GM21717 (cell line): ENCODE measurements around the gene SEL1L.
A peak's percentile ranks its signal among the peaks of the same experiment; 100 is the strongest.
"Not testable (repeated sequence)": the region's sequence is repeated elsewhere in the genome, so short reads cannot be mapped to it uniquely, and the experiment has no call there.

Source experiments
- ATAC-seq: cut with Tn5 transposase; IDR thresholded peaks from one replicate; pipeline ENCODE4 v1.9.1; 2021; ENCODE audit warnings: mild to moderate bottlenecking, moderate library complexity; ENCODE audit not compliant: unreplicated experiment

Gene SEL1L

DNA sequence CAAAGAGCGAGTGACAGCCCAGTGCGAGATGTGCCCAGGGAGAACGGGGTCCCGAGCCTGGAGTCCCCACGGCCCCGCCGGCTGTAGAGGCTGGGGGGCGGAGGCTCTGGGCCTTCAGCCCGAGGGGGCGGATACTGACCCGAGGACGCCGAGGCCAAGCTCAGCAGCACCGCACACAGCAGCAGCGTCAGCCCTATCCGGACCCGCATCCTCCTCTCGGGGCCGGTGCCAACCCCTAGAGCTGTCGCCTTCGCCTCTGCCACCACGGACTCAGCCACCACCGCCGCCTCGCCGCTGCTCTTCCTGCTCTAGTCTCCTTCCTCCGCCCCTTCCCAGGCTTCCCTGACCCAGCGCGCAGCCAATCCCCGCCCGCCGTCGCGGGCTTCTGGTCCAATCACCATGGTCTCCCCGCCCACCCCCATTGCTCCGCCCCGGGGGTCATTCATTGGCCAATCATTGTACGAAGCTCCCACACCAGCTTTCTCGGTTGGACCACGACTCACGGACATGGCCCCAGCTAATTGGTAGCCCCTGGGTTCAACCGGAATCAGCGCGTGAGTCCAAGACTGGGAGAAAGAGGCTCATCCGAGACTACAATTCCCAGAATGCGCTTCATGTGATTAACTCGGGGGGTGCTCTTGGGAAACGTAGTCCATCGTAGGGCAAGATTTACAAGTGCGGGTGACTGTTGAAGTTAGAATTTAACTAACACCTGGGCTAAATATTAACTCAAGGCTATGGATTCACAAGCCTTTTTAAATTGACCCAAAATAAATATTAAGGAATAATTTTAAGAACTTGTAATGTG lies at the start of gene SEL1L:
Gene SEL1L (minus strand): TSS at position 318 of the 808 bp plus-strand sequence. CDS start 109 bp downstream, at position 209.
- peak; percentile 95 for ATAC-seq

DNA sequence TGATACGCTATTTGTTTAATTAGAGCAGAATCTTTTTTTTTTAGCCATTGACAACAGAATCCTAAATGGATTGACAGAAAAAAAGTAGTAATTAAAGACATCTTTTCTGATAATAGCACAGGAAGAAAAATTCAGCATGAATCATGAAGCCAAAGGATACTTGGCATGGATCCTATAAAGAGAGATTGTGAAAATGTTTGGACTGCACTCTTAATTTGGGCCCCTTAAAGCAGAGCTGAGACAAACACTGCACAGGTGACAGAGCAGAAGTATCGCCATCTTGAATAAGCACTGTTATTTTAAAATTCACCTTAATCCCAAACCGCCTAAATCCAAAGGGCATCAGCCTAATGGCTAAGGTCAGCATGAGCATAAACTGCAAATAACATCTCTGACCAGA lies 48.8 kb upstream of the SEL1L start:
- no peak for ATAC-seq

DNA sequence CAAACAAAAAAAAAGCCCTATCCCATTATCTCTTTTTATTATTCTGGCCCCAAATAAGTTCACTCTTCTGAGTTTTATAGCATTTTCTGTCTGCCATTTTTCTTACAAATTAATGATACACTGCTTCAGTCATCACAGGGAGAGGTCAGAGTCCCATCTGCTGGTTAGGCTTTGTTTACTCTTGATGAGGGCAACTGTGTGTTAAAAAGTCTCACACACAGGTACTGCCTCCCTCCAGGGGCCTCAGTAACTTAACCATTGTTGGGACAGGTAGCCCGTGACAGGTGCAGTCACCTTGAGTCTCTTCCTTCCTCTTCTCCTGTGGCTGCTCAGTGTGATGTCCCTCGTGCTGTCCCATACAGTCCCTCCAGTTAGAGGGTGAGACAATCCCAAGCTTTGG lies 45.5 kb upstream of the SEL1L start:
- ATAC-seq: no peak

DNA sequence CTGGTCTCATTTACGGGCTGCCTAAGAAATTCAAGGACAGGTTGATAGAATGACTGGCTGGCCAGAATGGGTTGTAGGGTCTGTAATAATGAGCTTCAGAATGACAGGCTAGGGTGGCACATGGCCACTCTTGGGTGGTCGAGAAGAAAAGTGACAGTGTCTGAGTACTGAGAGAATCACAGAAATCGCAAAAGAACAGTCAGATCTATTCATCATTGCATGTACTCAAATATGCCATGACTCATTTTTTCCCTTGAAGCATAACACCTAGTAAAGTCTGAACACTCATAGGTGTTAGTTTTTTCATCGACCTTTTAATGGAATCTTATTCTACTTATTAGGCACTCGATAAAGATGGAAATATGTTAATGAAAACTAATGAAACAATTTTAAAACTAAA lies 37.8 kb upstream of the SEL1L start:
- ATAC-seq: no peak

DNA sequence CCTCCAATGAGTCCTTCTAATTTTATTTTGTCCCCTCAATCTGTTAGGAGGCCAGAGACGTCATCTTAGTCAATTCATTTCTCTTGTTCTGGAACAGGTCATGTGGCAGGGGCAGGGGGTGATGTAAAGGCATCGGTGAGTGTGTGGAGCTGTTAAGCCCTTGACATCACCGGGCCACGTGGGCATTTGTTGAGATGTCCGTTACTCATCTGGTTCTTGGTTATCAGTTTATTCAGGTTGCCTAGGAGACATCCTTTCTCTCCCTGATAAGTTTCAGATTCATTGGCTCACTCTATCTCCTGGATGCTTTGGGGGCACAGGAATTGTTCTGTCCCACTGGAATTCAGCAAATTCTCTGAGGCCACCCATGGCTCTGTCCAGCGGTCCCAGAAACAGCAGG lies 33.6 kb upstream of the SEL1L start:
- no peak for ATAC-seq

DNA sequence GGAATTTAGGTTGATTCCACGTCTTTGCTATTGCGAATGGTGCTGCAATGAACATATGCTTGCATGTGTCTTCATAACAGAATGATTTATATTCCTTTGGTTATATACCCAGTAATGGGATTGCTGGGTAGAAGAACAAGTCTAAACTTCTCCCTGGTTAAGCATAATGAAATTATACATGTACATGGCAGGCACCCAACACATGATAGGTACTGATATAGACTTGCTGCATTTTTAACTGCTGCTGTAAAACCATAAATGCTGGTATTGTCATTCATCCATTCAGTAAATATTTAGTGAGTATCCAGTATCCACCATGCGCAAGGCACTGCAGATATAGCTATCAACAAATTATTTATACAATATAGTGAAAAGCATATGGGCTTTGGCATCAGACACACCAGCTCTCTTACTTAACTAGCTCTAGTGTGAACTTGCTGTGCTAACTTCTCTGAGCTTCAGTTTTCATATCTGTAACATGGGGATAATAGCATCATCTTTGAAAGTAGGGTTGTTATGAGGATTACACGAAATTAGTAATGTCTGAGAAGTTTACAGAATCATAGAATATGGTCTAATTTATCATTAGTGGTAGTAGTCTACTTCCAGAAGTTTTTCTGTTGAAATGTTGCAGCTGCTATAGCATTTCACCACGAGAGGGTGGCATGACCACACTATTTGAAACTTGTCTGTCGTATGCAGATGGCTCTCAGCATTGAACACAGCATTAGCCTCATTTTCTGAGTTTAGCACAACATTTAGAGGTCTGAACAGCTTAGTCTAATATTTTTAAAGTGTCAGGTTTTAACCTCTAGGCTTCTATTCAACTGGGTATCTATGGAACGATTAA lies 32.0 kb upstream of the SEL1L start:
- peak; percentile 79 for ATAC-seq

DNA sequence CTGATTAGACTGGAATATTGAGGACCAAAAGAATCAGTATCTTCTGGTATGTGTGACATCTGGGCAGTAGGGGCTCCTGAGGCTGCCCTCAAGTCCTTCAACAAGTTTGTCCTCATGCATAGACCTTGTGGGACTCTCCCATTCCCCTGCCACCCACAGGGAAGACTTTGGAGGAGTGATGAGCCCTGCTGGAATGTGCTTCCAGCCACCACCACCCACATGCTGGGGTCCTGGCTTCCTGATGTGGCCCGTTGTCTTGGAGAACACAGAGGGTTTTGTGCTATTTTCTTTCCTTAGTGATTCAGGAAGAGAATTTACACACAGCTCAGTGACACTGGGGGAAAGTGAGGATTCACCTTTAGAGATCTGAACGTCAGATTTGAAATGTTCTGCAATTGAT lies 29.2 kb upstream of the SEL1L start:
- no peak for ATAC-seq

DNA sequence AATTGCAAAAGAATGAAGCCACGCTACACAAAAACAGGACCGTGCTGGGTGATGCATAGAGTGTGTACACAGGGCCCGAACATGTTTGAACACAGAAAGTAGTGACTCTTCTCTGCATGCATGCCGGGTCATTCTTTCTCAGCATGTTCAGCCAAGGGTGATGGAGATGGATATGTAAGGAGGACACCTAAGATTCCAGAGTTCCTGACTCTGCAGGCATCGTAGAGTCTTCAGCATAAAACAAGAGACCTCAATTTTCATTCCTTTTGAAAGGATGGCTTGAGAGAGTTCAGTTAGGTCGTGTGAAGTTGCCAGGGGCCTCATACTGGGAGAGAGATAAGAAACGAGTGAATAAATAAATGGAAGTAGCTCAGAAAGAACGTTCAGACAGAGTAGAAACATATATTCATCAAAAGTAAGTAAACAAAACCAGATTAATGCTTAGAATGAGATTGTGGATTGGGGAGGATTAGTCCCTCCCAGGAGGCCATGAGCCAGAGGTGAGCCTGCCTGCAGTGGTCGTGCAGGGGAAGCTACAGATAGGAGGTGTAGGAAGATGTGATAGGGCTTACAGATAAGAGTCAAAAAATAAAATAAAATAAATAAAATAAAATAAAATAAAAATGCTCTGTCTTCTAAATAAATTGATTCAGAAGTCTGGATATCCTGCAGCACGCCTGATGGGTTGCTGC lies 27.6 kb upstream of the SEL1L start:
- ATAC-seq: no peak

DNA sequence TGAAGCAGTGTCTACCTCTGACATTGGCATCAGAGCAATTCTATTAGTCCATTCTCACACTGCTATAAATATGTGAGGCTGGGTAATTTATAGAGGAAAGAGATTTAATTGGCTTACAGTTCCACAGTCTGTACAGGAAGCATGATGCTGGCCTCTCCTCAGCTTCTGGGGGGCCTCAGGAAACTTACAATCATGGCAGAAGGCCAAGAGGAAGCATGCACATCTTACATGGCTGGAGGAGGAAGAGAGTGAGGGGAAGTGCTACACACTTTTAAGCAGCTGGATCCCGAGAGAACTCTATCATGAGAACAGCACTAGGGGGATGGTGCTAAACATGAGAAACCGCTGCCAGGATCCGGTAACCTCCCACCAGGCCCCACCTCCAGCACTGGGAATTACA lies 25.7 kb upstream of the SEL1L start:
- ATAC-seq: no peak

DNA sequence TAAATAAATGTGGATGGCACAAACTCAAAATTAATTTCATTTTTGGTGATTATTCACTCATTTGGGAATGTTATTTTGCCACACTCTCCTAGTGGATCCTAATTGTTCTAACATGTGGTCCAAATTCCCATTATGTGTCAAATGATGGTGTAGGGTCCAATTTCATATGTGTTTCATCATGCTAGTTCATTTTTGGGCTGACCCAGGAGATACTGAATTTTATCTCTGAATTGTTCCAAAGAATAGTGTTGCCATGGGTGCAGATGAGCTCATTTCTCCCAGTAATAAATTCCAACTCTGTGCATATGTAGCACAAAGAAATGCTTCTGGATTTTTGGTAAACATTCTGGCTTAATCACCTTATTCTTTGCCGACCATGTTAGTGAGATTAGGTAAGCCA lies 23.5 kb upstream of the SEL1L start:
- no peak for ATAC-seq

DNA sequence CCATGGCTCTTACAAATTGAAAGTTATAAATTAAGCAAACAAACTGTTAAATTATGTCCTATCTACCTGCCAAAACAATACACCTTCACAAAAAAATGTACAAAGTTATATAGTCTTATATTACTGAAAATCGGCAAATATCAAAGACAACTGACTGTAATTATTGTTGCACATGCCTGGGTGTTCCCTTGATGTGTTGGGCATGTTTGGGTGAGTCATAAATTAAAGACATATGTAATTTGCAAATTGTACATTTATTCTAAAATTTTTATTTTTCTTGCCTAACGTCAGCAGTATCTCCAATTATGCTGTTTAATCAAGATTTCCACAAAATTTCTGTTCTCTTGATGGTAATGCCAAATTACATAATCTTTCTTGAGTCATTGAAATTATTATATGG lies 22.0 kb upstream of the SEL1L start:
- no peak for ATAC-seq

DNA sequence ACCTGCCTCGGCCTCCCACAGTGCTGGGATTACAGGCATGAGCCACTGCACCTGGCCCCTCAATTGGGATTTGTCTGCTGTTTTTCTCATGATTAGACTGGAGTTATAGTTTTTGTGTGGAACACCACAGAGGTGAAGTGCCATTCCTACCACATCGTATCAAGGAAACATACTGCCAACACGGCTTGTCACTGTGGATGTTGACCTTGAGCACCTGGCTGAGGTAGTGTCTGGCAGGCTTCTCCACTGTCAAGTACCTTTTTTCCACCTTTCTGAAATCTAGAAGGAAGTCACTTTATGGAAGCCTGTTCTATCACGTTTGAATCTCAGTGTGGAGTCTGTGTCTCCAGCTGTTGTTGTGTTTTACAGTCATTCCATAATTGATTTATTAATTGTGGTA lies 21.4 kb upstream of the SEL1L start:
- ATAC-seq: no peak

DNA sequence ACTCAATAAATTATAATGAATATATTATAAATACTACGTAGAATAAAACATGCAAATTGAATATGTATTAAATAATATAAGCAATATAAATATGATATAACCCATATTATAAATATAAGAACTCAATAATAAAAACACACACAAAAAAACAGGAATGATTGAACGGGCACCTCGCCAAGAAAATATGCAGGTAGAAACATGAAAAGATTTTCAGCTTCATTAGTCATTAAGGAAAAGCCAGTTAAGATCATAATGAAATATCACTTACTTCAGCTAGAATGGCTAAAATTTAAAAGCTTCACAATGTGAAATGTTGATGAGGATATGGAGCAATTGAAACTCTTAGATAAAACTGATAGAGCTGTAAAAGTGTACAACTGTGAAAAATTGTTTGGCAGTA lies 17.8 kb upstream of the SEL1L start:
- no peak for ATAC-seq

DNA sequence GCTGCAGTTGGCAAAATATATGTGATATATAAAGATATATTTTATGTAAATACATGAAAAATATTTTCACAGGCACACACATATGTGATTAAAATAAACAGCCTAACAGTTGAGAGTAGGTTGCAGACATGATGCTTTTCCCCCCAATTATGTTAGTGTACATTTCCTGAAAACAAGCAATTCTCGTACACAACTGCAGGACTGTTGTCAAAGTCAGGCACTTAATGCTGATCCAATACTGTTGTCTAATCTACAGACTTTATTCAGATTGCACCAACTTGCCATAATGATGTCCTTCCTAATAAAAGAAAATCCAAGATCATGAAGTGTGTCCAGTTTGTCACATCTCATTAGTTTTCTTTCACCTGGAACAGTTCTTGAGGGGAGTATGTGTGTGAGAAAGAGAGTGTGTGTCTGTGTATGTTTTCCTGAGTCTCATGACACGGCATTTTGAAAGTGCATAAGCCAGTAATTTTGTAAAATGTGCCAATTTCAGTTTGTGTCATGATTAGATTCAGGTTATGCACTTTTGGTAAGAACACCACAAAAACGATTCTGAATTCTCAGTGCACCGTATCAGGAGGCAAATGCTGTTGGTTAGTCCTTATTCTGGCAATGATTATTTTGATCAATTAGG lies 16.5 kb upstream of the SEL1L start:
- peak; percentile 93 for ATAC-seq

DNA sequence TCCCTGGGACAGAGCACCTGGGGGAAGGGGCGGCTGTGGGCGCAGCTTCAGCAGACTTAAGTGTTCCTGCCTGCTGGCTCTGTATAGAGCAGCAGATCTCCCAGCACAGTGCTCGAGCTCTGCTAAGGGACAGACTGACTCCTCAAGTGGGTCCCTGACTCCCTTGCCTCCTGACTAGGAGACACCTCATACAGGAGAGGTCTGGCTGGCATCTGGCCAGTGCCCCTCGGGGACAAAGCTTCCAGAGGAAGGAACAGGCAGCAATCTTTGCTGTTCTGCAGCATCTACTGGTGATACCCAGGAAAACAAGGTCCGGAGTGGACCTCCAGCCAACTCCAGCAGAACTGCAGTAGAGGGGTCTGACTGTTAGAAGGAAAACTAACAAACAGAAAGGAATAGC lies 7.6 kb upstream of the SEL1L start:
- not testable (repeated sequence) for ATAC-seq

DNA sequence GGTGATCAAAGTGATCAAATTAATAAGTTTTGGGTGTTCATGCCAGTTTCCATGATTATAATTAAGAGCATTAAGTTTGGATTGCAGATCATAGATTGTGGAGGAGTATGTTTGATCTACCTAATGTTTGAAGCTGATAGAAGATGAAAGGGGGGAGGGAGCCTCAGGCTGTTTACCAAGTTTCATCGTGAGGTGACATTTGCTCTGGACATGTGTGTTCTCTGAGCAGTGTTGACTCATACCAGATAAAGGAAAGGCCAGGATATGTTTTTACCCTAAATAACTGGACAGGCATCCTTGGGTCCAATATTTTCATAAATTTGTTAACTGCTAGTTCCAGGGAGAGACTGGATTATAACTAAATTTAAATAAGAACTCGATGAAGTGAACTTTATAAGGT lies 3.5 kb upstream of the SEL1L start:
- ATAC-seq: no peak

DNA sequence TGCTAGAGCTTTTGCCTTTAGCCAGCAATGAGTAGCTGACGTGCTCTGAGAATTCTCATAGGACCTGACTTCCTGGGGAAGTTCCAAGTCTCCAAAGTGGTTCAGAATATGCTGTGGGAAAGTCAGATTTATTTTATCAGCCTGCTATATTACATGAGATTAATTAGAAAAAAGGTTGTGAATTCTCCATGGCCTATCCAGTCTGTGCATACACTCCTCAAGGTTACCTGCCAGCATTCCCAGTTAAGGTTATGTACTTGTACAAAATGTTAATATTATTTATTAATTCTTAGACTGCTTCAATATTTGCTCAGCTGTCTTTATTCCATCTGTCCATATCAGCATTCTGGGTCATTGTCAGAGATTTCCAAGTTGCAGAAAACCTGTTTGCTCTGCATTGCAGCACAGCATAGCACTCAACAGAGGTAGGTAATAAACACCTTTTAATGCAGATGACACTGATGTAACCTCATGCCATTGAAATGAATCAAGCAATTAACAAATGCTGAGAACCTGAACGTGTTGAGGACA lies 2.7 kb upstream of the SEL1L start:
- ATAC-seq: no peak

DNA sequence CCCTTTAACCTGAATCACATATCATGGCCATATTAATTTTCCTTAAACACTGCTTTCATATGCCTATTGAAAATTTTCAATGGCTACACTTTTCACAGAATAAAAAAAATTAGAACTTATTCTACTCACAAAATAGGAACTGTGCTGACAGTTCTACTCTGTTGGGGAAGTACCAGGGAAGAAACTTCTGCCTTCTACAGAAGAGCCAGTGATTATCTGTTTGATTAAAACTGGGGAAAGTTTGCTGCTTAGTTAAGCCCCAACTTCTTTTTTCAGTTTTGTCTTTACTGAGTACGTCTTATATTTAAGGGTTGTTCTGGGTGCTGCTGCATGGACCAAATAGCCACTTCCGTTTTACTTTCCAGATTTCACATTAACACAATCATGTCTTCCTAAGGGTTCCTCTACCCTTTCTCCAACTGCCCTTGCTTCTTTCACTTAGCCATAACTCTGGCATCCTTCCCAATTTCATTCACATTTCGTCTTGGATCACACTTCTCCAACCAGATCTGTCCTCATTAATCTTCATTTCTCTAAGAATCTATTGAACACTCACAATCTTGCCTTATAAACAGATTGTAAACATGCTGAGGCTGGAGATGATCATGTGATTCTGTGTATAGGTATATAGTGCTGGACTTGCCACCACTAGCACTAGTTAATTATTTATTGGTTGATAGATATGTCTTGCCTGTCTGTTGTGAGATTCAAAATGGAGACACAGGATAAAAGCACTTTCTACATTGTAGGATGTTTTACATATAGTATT lies 1.9 kb upstream of the SEL1L start:
- peak; percentile 29 for ATAC-seq

DNA sequence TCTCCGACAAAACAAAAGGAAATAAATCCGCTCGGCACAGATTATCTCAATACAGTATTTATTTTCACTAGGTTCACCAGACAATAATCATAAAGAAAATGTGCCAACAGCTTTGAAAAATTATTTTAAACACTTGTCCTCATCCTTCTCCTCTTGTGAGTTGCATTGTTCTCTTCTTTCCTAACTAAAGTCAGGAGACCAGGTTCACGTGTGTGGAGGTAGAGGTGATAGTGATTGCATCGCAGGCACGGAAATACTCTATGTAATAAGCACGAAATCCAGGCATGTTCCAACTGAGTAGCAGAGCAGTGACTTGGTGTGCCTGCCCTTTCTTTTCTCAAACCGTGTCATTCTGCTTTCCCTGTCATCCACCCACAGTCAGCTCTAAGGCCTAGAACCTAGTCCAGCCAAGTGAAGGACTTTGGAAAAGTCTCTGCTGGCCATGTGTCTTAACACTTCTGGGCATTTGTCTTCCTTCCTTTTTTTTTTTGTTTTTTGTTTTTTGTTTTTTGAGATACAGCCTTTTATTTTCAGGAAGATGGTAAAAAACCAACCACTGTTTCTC lies 939 bp upstream of the SEL1L start:
- ATAC-seq: no peak

DNA sequence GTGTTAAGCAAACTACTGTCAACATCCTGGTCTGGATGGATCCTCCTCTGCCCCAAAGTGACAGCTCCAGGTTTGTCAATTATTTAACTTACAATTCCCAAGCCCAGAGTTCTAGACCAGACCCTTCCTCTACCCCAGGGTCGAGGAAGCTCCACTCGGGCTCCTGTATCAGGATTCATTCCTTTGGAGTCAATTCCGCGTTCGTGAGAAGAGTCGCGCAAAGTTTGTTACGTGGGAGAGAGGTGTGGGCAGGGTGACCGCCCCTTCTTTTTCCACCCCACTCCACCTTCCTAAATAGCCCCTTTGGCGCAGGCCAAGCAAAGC lies 479 bp downstream of the SEL1L start:
- no peak for ATAC-seq
